K562 treated with DMSO at 1 percent for 48 hours (cell line): Measurements from ENCODE around the gene ADAM23. TPM values are rescaled to one million over a fixed set of nuclear protein-coding genes. Genes with fewer than 3 reads are reported as not detected.

Experiments used
- total RNA-seq: library from RNA; unstranded; fragments of 300-600 nt; gene quantifications from 2 replicates; pipeline ENCODE4 v1.2.3, GENCODE V29; 2022; ENCODE audit warnings: low replicate concordance; ENCODE audit errors: extremely low read depth

ADAM23 gene, protein sequence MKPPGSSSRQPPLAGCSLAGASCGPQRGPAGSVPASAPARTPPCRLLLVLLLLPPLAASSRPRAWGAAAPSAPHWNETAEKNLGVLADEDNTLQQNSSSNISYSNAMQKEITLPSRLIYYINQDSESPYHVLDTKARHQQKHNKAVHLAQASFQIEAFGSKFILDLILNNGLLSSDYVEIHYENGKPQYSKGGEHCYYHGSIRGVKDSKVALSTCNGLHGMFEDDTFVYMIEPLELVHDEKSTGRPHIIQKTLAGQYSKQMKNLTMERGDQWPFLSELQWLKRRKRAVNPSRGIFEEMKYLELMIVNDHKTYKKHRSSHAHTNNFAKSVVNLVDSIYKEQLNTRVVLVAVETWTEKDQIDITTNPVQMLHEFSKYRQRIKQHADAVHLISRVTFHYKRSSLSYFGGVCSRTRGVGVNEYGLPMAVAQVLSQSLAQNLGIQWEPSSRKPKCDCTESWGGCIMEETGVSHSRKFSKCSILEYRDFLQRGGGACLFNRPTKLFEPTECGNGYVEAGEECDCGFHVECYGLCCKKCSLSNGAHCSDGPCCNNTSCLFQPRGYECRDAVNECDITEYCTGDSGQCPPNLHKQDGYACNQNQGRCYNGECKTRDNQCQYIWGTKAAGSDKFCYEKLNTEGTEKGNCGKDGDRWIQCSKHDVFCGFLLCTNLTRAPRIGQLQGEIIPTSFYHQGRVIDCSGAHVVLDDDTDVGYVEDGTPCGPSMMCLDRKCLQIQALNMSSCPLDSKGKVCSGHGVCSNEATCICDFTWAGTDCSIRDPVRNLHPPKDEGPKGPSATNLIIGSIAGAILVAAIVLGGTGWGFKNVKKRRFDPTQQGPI
- total RNA-seq = not detected in 2 replicates

DNA sequence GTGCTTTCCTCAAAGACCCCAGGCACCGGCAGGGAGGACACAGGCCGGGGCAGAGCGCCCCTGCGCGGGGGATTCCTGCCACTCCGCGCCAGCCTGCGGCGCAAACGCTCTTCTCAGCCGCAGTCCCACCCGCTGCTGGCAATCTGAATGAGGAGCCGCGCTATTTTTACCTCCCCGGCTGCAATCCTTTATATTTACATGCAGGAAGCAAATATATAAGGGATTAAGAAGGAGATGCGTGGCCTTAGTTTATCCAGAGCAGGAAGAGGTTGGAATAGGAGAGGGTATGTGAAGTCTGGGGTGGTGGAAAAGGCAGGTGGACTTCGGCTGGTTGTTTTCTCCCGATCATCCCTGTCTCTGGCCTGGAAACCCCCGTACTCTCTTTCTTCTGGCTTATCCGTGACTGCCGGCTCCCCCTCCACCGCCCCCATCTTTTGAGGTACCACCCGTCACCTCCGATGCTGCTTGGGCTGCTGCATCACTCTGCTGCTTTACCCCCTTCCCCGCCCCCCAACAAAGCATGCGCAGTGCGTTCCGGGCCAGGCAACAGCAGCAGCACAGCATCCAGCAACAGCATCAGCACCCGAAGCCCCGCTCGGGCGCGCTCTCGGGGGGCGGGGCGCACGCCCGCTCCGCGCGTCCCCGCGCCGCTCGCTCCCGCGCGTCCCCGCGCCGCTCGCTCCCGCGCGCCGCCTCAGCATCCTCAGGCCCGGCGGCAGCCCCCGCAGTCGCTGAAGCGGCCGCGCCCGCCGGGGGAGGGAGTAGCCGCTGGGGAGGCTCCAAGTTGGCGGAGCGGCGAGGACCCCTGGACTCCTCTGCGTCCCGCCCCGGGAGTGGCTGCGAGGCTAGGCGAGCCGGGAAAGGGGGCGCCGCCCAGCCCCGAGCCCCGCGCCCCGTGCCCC lies at the start of gene ADAM23:
Gene ADAM23, plus strand, starts transcription at position 700 of the 902 bp plus-strand sequence. CDS start 335 bp downstream, outside the sequence.

DNA sequence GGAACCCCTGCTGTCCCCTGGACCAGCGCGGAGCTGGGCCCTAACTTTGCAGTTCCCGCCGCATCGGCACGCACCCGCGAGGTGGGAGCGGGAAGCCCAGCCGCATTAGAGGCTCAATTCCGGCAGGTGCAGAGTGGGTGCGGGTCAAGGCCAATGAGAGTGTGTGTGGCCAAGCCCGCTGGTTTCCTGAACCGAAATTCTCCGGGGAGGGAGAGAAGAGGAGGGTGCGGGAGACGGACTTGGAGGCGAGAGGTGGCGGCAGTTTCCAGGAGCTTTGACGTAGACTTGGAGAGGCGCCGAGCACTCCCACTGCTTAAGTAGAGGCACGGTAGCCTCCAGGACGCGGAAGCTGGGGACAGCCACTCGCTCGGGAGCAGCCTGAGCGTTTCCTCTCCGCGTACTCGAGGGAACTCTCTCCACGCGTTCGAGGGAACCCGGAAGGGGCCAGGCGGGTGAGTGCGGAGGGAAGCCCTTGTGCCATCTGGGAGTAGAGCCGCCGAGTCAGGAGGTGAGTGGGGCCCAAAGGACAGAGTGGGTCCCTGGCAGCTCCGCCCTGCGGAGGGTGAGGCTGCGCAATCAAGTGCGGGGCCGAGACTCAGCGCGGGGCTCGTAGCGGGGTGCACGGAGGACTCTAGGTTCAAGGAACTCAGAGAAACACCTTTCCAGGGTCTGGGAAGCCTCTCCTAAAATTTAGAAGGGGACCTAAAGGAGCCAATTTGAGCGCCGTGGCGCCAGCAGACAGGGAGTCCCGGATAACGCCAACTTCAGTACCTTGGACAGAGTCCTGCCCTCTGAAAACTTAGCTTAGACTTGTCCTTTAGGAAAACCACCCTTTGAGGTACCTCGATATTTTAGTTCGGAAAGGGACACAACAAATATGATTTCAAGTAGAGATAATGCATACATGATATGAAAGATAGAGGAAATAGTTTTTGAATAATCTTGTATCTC lies 199.0 kb downstream of the ADAM23 start, which contains the start of gene FAM237A:
Gene FAM237A, plus strand, starts transcription at position 413 of the 951 bp plus-strand sequence. CDS start 1,750 bp downstream, outside the sequence.

Other genes starting within 250 kb of the ADAM23 start
- gene ZDBF2, start 168.9 kb upstream of the ADAM23 start, total RNA-seq = not detected in 2 replicates
- gene FAM237A, start 199.0 kb downstream of the ADAM23 start, total RNA-seq = not detected in 2 replicates